HCT116 (cell line): Measurements from ENCODE around the gene GATC. TPM values are rescaled to one million over a fixed set of nuclear protein-coding genes. Genes with fewer than 3 reads are reported as not detected.
"Not testable (repeated sequence)": the region's sequence is repeated elsewhere in the genome, so short reads cannot be mapped to it uniquely, and the experiment has no call there.

ENCODE experiments used
- ATAC-seq: fragments of 200-7000 bp; cut with Tn5 transposase; 2 replicates; pipeline ENCODE4 v1.9.1; 2020; ENCODE audit warnings: mild to moderate bottlenecking, moderate library complexity
- BruUV-seq: library from RNA; stranded (reverse); fragments of 400-500 nt; replicated peaks from 2 replicates; lab custom pipeline; 2021; lab: Mats Ljungman, UMichigan
- CTCF ChIA-PET: fragments of 300-600 bp; sonication (Branson Sonifier 250); formaldehyde crosslinking; loops from one replicate; lab custom pipeline; 2021; ENCODE audit warnings: antibody characterized with exemption; lab: Charles Lee
- POLR2A ChIA-PET: fragments of 300-600, 350-600 bp; sonication (Branson Sonifier 250); formaldehyde crosslinking; loops from one replicate; lab custom pipeline; 2021; ENCODE audit warnings: antibody characterized with exemption; lab: Charles Lee
- RAD21 ChIA-PET, 2 experiments: fragments of 300-600 bp; sonication (Branson Sonifier 250); formaldehyde crosslinking; loops; one replicate each; lab custom pipeline; 2023; ENCODE audit warnings: low total read pairs in 2 of 2; ENCODE audit not compliant: uncharacterized antibody in 2 of 2, unreplicated experiment in 2 of 2, low non-redundant PET in 1 of 2; lab: Charles Lee
- DNase-seq: peaks from one replicate; pipeline ENCODE4 v3.0.0-alpha.2; 2010; ENCODE audit warnings: low read depth, low spot score
- H2AFZ ChIP-seq: fragments of 200-600 bp; shearing (Covaris generic), sonication (generic); 2 replicates; pipeline ENCODE4 v1.6.1; 2017; ENCODE audit warnings: low read depth, mixed run types, mixed read lengths, antibody characterized with exemption, low read length; ENCODE audit not compliant: poor library complexity, severe bottlenecking
- H3K27ac ChIP-seq: 2 replicates; pipeline ENCODE4 v1.5.1; 2012; ENCODE audit warnings: low read depth, low read length
- H3K27me3 ChIP-seq: fragments of 200-600 bp; sonication (generic); 2 replicates; pipeline ENCODE4 v1.6.1; 2016; ENCODE audit warnings: mixed run types, low read length, mixed read lengths; ENCODE audit not compliant: insufficient read depth
- H3K36me3 ChIP-seq, 2 experiments: fragments of 200-500 bp in 1 of 2; fragments of 200-600 bp in 1 of 2; sonication (Bioruptor generic) in 1 of 2; sonication (generic) in 1 of 2; 2 replicates each; pipeline versions ENCODE4 v1.5.1 to v1.6.1; 2014 to 2016; ENCODE audit warnings: low read length in 2 of 2, inconsistent platforms in 1 of 2, mixed read lengths in 1 of 2, mixed run types in 1 of 2; ENCODE audit not compliant: insufficient read depth in 2 of 2, control insufficient read depth in 1 of 2
- H3K4me1 ChIP-seq, 2 experiments: fragments of 200-600 bp in 1 of 2; sonication (generic) in 1 of 2; 2 replicates each; pipeline versions ENCODE4 v1.5.1 to v1.6.1; 2012 to 2017; ENCODE audit warnings: low read length in 2 of 2, inconsistent platforms in 1 of 2, mild to moderate bottlenecking in 1 of 2, mixed read lengths in 1 of 2, mixed run types in 1 of 2, moderate library complexity in 1 of 2; ENCODE audit not compliant: insufficient read depth in 2 of 2, control insufficient read depth in 1 of 2
- H3K4me2 ChIP-seq: fragments of 200-600 bp; sonication (generic); 2 replicates; pipeline ENCODE4 v1.6.1; 2017; ENCODE audit warnings: mixed run types, low read length, mixed read lengths
- H3K4me3 ChIP-seq, 2 experiments: fragments of 200-600 bp in 1 of 2; sonication (generic) in 1 of 2; replicated peaks in 1 of 2; 2 replicates each; pipeline ENCODE4 v1.5.1; 2011 to 2016; ENCODE audit warnings: low read length in 2 of 2, control low read depth in 1 of 2, low read depth in 1 of 2, mild to moderate bottlenecking in 1 of 2, mixed read lengths in 1 of 2, mixed run types in 1 of 2
- H3K79me2 ChIP-seq: fragments of 200-600 bp; sonication (generic); 2 replicates; pipeline ENCODE4 v1.6.1; 2017; ENCODE audit warnings: mild to moderate bottlenecking, mixed run types, low read length, moderate library complexity, mixed read lengths; ENCODE audit not compliant: insufficient read depth
- H3K9ac ChIP-seq: fragments of 200-600 bp; sonication (generic); 2 replicates; pipeline ENCODE4 v1.6.1; 2016; ENCODE audit warnings: low read length, mixed read lengths
- H3K9me2 ChIP-seq: fragments of 200-600 bp; sonication (generic), shearing (Covaris generic); 2 replicates; pipeline ENCODE4 v1.6.1; 2017; ENCODE audit warnings: mixed run types, mild to moderate bottlenecking, moderate library complexity; ENCODE audit not compliant: insufficient read depth
- H3K9me3 ChIP-seq, 2 experiments: fragments of 200-500 bp in 1 of 2; fragments of 200-600 bp in 1 of 2; sonication (Bioruptor generic) in 1 of 2; sonication (generic) in 1 of 2; 2 replicates each; pipeline ENCODE4 v1.6.1; 2014 to 2017; ENCODE audit warnings: low read length in 2 of 2, mixed read lengths in 2 of 2, inconsistent platforms in 1 of 2, low read depth in 1 of 2, mild to moderate bottlenecking in 1 of 2, mixed run types in 1 of 2, moderate library complexity in 1 of 2; ENCODE audit not compliant: control insufficient read depth in 1 of 2, insufficient read depth in 1 of 2
- H4K20me1 ChIP-seq: fragments of 200-600 bp; sonication (generic), shearing (Covaris generic); 2 replicates; pipeline ENCODE4 v1.6.1; 2017; ENCODE audit warnings: mixed run types, mild to moderate bottlenecking, moderate library complexity; ENCODE audit not compliant: insufficient read depth
- CBX3 ChIP-seq: IDR thresholded peaks from 2 replicates; pipeline ENCODE4 v1.6.1; 2012; ENCODE audit warnings: low read depth
- ELF1 ChIP-seq: IDR thresholded peaks from 2 replicates; pipeline ENCODE4 v1.6.1; 2012; ENCODE audit warnings: low read depth, borderline replicate concordance
- EZH2 ChIP-seq: fragments of 200-600 bp; sonication (generic); IDR thresholded peaks from 2 replicates; pipeline ENCODE4 v1.6.1; 2017; ENCODE audit warnings: antibody characterized with exemption, mixed run types
- POLR2AphosphoS5 ChIP-seq: IDR thresholded peaks from 2 replicates; pipeline ENCODE4 v1.6.1; 2011; ENCODE audit warnings: mild to moderate bottlenecking, low read depth, low read length, moderate library complexity
- SIN3A ChIP-seq: IDR thresholded peaks from 2 replicates; pipeline ENCODE4 v1.6.1; 2012; ENCODE audit warnings: low read depth
- SP1 ChIP-seq: IDR thresholded peaks from 2 replicates; pipeline ENCODE4 v1.6.1; 2012; ENCODE audit warnings: low read depth
- TCF7L2 ChIP-seq: IDR thresholded peaks from 2 replicates; pipeline ENCODE4 v1.7.0; 2011; ENCODE audit warnings: borderline replicate concordance, inconsistent platforms; ENCODE audit not compliant: insufficient read depth, insufficient read length; ENCODE audit errors: extremely low read depth
- intact Hi-C: fragments of 100-400 bp; cut with micrococcal nuclease; formaldehyde crosslinking; loops from 2 replicates; pipeline ENCODE4 v1.10.0; 2022
- total RNA-seq: library from RNA; stranded (reverse); gene quantifications from one replicate; pipeline ENCODE4 v1.2.1, GENCODE V29; 2021; ENCODE audit not compliant: unreplicated experiment

The GATC gene
- total RNA-seq, 1 experiment from 2014 or later: 48.7 TPM

DNA sequence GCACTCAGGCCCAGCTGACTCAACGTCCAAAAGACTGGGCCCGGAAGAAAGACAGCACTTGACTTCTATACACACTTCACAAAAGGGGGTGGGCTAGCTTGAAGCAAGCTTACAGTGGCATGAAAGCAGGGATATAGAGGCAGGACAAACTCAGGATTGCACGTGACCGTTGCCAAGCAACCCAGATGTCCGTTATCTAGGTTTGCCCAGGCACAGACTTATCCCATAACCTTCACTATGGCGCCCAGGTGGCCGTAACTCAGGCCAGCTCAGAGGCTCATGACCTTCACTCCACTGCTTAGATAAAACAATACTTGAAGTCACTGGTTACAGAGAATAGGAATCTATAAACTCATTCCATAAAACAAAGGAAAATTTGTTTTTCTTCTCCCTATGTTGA, 41.3 kb downstream of the GATC start:
- not testable (repeated sequence) for H3K27me3 ChIP-seq

DNA sequence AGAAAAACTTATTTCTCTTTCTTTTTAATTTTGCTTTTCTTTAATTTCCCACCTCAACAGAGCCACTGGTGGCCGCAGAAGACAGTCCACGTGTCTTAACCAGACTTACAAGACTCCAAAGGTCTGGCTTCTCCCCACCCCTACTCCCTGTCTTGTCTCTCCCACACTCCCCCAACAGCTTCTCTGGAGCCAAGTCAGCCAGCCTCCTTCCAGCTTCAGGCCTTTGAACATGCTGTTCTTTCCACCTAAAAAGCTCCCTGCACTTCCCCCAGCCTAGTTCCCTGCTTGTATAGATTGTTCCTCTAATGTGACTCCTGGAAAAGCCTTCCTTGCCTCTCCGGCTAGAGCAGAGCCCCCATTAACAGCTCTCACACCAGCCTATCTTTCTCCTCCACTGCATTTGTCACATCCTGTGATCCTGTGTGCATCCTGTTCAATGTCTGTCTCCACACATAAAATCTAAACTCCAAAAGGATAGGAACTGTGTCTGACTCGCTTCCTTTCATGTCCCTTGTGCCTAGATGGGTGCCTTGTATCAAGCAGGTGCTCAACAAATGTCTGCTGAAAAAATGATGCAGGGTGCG, 41.9 kb downstream of the GATC start:
- POLR2A ChIA-PET: no interaction called here
- Histone ChIP-seq H3K79me2 (0 out of 2 replicates have a peak, but pooled peaks cover 3% of the 10 kb centered on the region), H3K27ac (no peak overlapping the region), H3K9me3 (no peaks in the 10 kb centered on the region), H3K36me3 (no peaks in the 10 kb centered on the region; a peak in 2 of 4 replicates), H2AFZ (no peak overlapping the region), H3K4me2 (no peak overlapping the region), H4K20me1 (no peaks in the 10 kb centered on the region), H3K9me2 (no peaks in the 10 kb centered on the region), H3K4me3 (no peak overlapping the region), H3K9ac (no peak overlapping the region), H3K27me3 (no peaks in the 10 kb centered on the region), H3K4me1 (no peaks in the 10 kb centered on the region)
- ATAC-seq (no peak), DNase-seq (no peak)
- no TSS peak for BruUV-seq
- TF ChIP-seq TCF7L2 (no peak), EZH2 (no peak), CBX3 (no peak), SP1 (no peak), SIN3A (no peak), POLR2AphosphoS5 (no peak), ELF1 (no peak)
- RAD21 ChIA-PET: no interaction called here
- CTCF ChIA-PET: interaction anchor here (0.5 to 1.0 kb wide), 2 partner anchors 14 to 572 kb away, joined by 3 to 4 read pairs; no protein-coding TSS in a partner anchor
- intact Hi-C loops: no loop called here

More for the DNA sequence above, 41.3 kb downstream of the GATC start:
- CTCF ChIA-PET: interaction anchor here (0.5 to 1.0 kb wide), 2 partner anchors 13 to 573 kb away, joined by 3 to 4 read pairs; no protein-coding TSS in a partner anchor
- H3K4me1 ChIP-seq, POLR2A ChIA-PET, H2AFZ ChIP-seq, H3K36me3 ChIP-seq, H3K79me2 ChIP-seq, H3K27ac ChIP-seq, H3K4me3 ChIP-seq, RAD21 ChIA-PET, H3K4me2 ChIP-seq, DNase-seq, ATAC-seq, H4K20me1 ChIP-seq, intact Hi-C loops, H3K9me2 ChIP-seq, H3K9me3 ChIP-seq, BruUV-seq, H3K9ac ChIP-seq: not testable (repeated sequence)
